Measurements from ENCODE around the gene VMP1. TPM values are rescaled to one million over a fixed set of nuclear protein-coding genes. Genes with fewer than 3 reads are reported as not detected.

Gene VMP1
- total RNA-seq, 2 donors from 2014 or later = 175 to 203 TPM

- intact Hi-C loops (cut with DNase I) = no loop called here
- 87% methylated on average over 4 of the region's 4 CpGs for WGBS
- no peaks in the 10 kb centered on the region for H3K27me3 ChIP-seq (replicated peaks; ENCODE audit: insufficient read depth)
- DNase-seq (ENCODE audit: low spot score) = no peak
- no peaks in the 10 kb centered on the region for H3K9me3 ChIP-seq
- no peak for TF ChIP-seq POLR2A (IDR thresholded peaks at IDR 0.05)
- TF ChIP-seq, protein P1, sequence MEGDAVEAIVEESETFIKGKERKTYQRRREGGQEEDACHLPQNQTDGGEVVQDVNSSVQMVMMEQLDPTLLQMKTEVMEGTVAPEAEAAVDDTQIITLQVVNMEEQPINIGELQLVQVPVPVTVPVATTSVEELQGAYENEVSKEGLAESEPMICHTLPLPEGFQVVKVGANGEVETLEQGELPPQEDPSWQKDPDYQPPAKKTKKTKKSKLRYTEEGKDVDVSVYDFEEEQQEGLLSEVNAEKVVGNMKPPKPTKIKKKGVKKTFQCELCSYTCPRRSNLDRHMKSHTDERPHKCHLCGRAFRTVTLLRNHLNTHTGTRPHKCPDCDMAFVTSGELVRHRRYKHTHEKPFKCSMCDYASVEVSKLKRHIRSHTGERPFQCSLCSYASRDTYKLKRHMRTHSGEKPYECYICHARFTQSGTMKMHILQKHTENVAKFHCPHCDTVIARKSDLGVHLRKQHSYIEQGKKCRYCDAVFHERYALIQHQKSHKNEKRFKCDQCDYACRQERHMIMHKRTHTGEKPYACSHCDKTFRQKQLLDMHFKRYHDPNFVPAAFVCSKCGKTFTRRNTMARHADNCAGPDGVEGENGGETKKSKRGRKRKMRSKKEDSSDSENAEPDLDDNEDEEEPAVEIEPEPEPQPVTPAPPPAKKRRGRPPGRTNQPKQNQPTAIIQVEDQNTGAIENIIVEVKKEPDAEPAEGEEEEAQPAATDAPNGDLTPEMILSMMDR (IDR thresholded peaks at IDR 0.05) = peak; percentile 41 to 77 (median 64)
- peak; percentile 24 for TF ChIP-seq POLR2AphosphoS5 (IDR thresholded peaks at IDR 0.05)
- no peaks in the 10 kb centered on the region for H3K36me3 ChIP-seq
- no peak overlapping the region for H3K27ac ChIP-seq
- no peak overlapping the region for H3K4me3 ChIP-seq
- H3K4me1 ChIP-seq (replicated peaks) = no peaks in the 10 kb centered on the region
Measured at GRCh38 chr17:59746849-59747445, 39.5 kb downstream of the VMP1 start.

DNA sequence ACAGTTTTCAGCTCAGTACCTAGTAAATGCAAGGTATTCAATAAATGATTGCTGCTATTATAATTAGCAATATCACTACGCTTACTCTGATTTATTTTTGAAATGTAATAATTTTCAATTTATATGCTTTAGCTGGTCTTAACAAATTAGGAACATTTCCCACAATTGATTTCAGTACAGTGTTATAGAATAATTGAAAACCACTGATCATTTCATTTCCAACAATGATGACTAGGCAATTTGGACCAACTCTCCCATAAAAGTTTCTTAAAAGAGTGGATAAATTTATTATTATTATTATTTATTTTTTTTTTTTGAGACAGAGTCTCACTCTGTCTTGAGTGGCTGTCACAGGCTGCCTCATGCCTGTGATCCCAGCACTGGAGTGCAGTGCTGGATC is 41.1 kb downstream of the VMP1 start:
- no peaks in the 10 kb centered on the region for H3K4me1 ChIP-seq (replicated peaks)
- intact Hi-C loops (cut with DNase I) = no loop called here
- no peaks in the 10 kb centered on the region for H3K36me3 ChIP-seq
- TF ChIP-seq POLR2A (IDR thresholded peaks at IDR 0.05) (no peak), POLR2AphosphoS5 (IDR thresholded peaks at IDR 0.05) (no peak)
- TF ChIP-seq, protein P1 (IDR thresholded peaks at IDR 0.05) = no peak
- H3K9me3 ChIP-seq = no peaks in the 10 kb centered on the region
- no peak for DNase-seq (ENCODE audit: low spot score)
- 100% methylated on average over 1 of the region's 1 CpG for WGBS
- H3K27me3 ChIP-seq (replicated peaks; ENCODE audit: insufficient read depth) = no peaks in the 10 kb centered on the region
- H3K27ac ChIP-seq = no peak overlapping the region
- H3K4me3 ChIP-seq = no peak overlapping the region

DNA sequence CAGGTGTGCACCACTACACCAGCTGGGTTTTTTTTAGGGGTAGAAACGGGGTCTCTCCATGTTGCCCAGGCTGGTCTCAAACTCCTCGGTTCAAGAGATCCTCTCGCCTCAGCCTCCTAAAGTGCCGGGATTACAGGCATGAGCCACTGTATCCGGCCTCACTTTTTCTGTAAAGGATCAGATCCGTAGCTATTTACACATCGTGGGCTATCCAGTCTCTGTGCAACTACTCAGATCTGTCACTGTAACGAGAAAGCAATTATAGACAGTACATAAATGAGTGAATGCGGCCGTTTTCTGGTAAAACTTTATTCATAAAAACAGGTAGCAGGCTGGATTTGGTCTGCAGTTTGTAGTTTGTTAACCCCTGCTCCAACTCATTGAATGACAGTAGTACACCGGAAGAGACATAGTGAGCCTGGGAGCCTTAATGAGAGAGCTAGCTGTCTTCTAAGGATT is 44.5 kb downstream of the VMP1 start:
- no peak overlapping the region for H3K4me3 ChIP-seq
- no peak for TF ChIP-seq POLR2AphosphoS5 (IDR thresholded peaks at IDR 0.05)
- no peak for TF ChIP-seq POLR2A (IDR thresholded peaks at IDR 0.05)
- TF ChIP-seq, protein P1 (IDR thresholded peaks at IDR 0.05) = no peak
- H3K27ac ChIP-seq = peak overlapping the region in 1 of 2 donors; percentile 61
- 93% methylated on average over 11 of the region's 11 CpGs for WGBS
- no peak for DNase-seq (ENCODE audit: low spot score)
- no peaks in the 10 kb centered on the region for H3K27me3 ChIP-seq (replicated peaks; ENCODE audit: insufficient read depth)
- no peaks in the 10 kb centered on the region for H3K9me3 ChIP-seq
- no peaks in the 10 kb centered on the region for H3K4me1 ChIP-seq (replicated peaks)
- no peaks in the 10 kb centered on the region for H3K36me3 ChIP-seq
- intact Hi-C loops (cut with DNase I) = loop anchor here (5.0 kb wide), 1 partner anchor 85 kb away; no protein-coding TSS in a partner anchor

- no peaks in the 10 kb centered on the region for H3K36me3 ChIP-seq
- H3K4me1 ChIP-seq (replicated peaks) = no peaks in the 10 kb centered on the region
- H3K9me3 ChIP-seq = no peaks in the 10 kb centered on the region
- H3K27me3 ChIP-seq (replicated peaks; ENCODE audit: insufficient read depth) = no peaks in the 10 kb centered on the region
- DNase-seq (ENCODE audit: low spot score) = no peak
- intact Hi-C loops (cut with DNase I) = loop anchor here (5.0 kb wide), 1 partner anchor 85 kb away; no protein-coding TSS in a partner anchor
- H3K4me3 ChIP-seq = no peak overlapping the region
- TF ChIP-seq, protein P1 (IDR thresholded peaks at IDR 0.05) = no peak
- TF ChIP-seq POLR2A (IDR thresholded peaks at IDR 0.05) = no peak
- TF ChIP-seq POLR2AphosphoS5 (IDR thresholded peaks at IDR 0.05) = no peak
- peak overlapping the region in 1 of 2 donors; percentile 61 for H3K27ac ChIP-seq
Measured at GRCh38 chr17:59752446-59752845, 45.0 kb downstream of the VMP1 start.

DNA sequence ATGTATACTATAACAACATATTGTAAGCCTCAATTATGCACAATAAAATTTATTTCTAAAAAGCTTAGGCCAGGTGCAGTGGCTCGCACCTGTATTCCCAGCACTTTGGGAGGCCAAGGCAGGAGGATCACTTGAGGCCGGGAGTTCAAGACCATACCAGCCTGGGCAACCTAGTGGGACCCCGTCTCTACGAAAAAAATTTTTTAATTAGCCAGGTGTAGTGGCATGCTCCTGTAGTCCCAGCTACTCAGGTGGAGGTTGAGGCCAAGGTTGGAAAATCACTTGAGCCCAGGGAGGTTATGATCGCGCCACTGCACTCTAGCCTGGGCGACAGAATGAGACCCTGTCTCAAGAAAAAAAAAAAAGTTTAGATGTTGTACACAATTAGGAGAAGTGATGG is 45.5 kb downstream of the VMP1 start:
- no peaks in the 10 kb centered on the region for H3K9me3 ChIP-seq
- H3K36me3 ChIP-seq = no peaks in the 10 kb centered on the region
- H3K4me3 ChIP-seq = no peak overlapping the region
- no peak for DNase-seq (ENCODE audit: low spot score)
- WGBS = 77% methylated on average over 7 of the region's 7 CpGs
- TF ChIP-seq POLR2A (IDR thresholded peaks at IDR 0.05) = no peak
- TF ChIP-seq POLR2AphosphoS5 (IDR thresholded peaks at IDR 0.05) = no peak
- TF ChIP-seq, protein P1 (IDR thresholded peaks at IDR 0.05) = no peak
- no peaks in the 10 kb centered on the region for H3K27me3 ChIP-seq (replicated peaks; ENCODE audit: insufficient read depth)
- intact Hi-C loops (cut with DNase I) = loop anchor here (5.0 kb wide), 1 partner anchor 84 kb away; no protein-coding TSS in a partner anchor
- no peaks in the 10 kb centered on the region for H3K4me1 ChIP-seq (replicated peaks)
- peak overlapping the region in 1 of 2 donors; percentile 73 for H3K27ac ChIP-seq
